Hepatocyte (in vitro differentiated cells): ENCODE measurements around the gene C3orf22. TPM values are rescaled to one million over a fixed set of nuclear protein-coding genes. Genes with fewer than 3 reads are reported as not detected.
"Not testable (repeated sequence)": the region's sequence is repeated elsewhere in the genome, so short reads cannot be mapped to it uniquely, and the experiment has no call there.

Source experiments
- DNase-seq: peaks from one replicate; pipeline ENCODE4 v3.0.0-alpha.2; 2016; ENCODE audit warnings: low spot score
- H2AFZ ChIP-seq: fragments of 200-600 bp; sonication (generic); 2 replicates; pipeline ENCODE4 v1.6.0; 2016; ENCODE audit warnings: antibody characterized with exemption, mild to moderate bottlenecking
- H3K27ac ChIP-seq: fragments of 200-600 bp; sonication (generic); 2 replicates; pipeline ENCODE4 v1.5.1; 2016; ENCODE audit warnings: mild to moderate bottlenecking
- H3K27me3 ChIP-seq: fragments of 200-600 bp; sonication (generic); 2 replicates; pipeline ENCODE4 v1.6.1; 2016
- H3K36me3 ChIP-seq: fragments of 200-600 bp; sonication (generic); replicated peaks from 2 replicates; pipeline ENCODE4 v1.5.1; 2016; ENCODE audit warnings: low read depth; ENCODE audit not compliant: insufficient read depth
- H3K4me1 ChIP-seq: fragments of 200-600 bp; sonication (generic); 2 replicates; pipeline ENCODE4 v1.5.1; 2016; ENCODE audit warnings: mild to moderate bottlenecking, moderate library complexity; ENCODE audit not compliant: insufficient read depth
- H3K4me2 ChIP-seq: fragments of 200-600 bp; sonication (generic); 2 replicates; pipeline ENCODE4 v1.6.0; 2016
- H3K4me3 ChIP-seq: fragments of 200-600 bp; sonication (generic); 2 replicates; pipeline ENCODE4 v1.5.1; 2016; ENCODE audit warnings: mild to moderate bottlenecking
- H3K79me2 ChIP-seq: fragments of 200-600 bp; sonication (generic); 2 replicates; pipeline ENCODE4 v1.6.0; 2017; ENCODE audit warnings: mild to moderate bottlenecking
- H3K9me2 ChIP-seq: fragments of 200-600 bp; sonication (generic); replicated peaks from 2 replicates; pipeline ENCODE4 v1.6.0; 2017; ENCODE audit warnings: mild to moderate bottlenecking; ENCODE audit not compliant: insufficient read depth
- H3K9me3 ChIP-seq: fragments of 200-600 bp; sonication (generic); 2 replicates; pipeline ENCODE4 v1.5.1; 2016; ENCODE audit warnings: low read depth, mild to moderate bottlenecking
- H4K20me1 ChIP-seq: fragments of 200-600 bp; sonication (generic); 2 replicates; pipeline ENCODE4 v1.6.0; 2016; ENCODE audit warnings: mild to moderate bottlenecking; ENCODE audit not compliant: insufficient read depth, poor library complexity, severe bottlenecking
- EZH2 ChIP-seq: fragments of 200-600 bp; sonication (generic); IDR thresholded peaks from 2 replicates; pipeline ENCODE4 v1.6.1; 2016; ENCODE audit warnings: antibody characterized with exemption, mild to moderate bottlenecking, borderline replicate concordance
- EZH2phosphoT487 ChIP-seq: fragments of 200-600 bp; sonication (generic); IDR thresholded peaks from one replicate; pipeline ENCODE4 v1.6.1; 2018; ENCODE audit warnings: antibody characterized with exemption, mild to moderate bottlenecking, low read depth, moderate library complexity; ENCODE audit not compliant: unreplicated experiment, severe bottlenecking
- WGBS: methylation state at CpG from one replicate; pipeline ENCODE4 v1.1.6; 2016; ENCODE audit warnings: low lambda C conversion rate; ENCODE audit errors: missing lambda C conversion rate; 5-methylcytosine and 5-hydroxymethylcytosine counted together
- polyA plus RNA-seq: library from polyadenylated mRNA; unstranded; fragments of >200 nt; fragmentation: Nextera tagmentation; extraction: Ambion mirVana; gene quantifications from 2 replicates; pipeline ENCODE4 v1.2.1, GENCODE V29; 2016
- total RNA-seq: library from RNA; depleted of rRNA; stranded (reverse); fragments of >200 nt; gene quantifications from 2 replicates; pipeline ENCODE4 v1.2.3, GENCODE V29; 2014
- TF ChIP-seq, protein P1 (sequence below): fragments of 200-600 bp; sonication (generic); IDR thresholded peaks from 2 replicates; pipeline ENCODE4 v1.5.1; 2016; ENCODE audit warnings: antibody characterized with exemption, mild to moderate bottlenecking; ENCODE audit not compliant: poor library complexity

The C3orf22 gene
- total and polyA plus RNA-seq, 2 experiments from 2014 or later, result not detected

DNA sequence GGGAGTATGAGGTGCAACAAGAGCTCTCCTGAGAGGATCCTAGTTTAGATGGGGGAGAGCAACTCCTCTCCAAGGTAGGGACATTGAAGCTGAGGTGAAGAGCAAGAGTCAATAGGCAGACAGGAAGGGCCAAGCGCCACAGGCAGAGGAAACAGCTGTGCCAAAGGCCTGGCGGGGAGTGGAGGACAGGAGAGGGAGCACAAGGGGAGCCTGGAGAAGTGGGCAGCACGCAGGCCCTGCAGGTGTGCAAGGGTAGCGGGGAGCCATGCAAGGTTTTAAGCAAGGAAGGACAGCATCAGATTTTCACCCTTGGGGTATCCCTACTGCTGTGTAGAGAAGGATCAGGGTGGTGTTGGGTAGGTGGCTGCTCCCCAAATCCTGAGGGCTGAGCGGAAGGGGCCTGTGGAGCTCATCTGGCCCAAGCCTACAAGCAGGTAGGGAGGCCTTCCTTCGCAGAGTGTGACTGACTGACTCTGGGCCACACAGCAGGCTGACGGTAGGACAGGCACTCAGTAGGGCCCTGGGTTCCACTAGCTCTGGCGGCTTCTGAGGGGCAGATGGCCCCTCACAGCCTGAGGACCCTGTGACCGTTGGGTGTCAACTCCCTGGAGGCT is 21.5 kb downstream of the C3orf22 start:
- Histone ChIP-seq H3K9me3 (no peaks in the 10 kb centered on the region), H2AFZ (no peak overlapping the region)
- DNase-seq, result no peak

DNA sequence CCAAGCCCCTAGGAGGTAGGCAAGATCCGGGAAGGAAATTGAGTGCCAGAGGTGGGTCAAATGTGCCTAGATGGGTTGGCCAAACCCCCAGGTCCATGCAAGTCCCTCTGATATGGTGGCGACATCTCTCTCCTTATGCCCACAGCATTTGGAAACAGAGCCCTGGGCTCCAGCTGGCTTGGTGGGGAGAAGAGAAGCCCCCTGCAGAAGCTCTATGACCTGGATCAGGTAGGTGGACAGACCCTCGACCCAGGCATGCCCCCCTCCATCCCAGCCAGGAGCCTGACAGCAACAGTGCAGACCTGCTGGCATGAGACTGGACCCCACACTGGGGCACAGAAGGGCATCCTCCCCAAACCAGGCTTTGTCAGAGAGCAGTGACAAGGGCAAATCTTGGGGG is 22.6 kb downstream of the C3orf22 start:
- no peak overlapping the region for H3K4me2 ChIP-seq

More for the DNA sequence above, 21.5 kb downstream of the C3orf22 start:
- H3K79me2 ChIP-seq, result peaks cover 9% of the 10 kb centered on the region
- no peaks in the 10 kb centered on the region for H4K20me1 ChIP-seq
- WGBS, result 83% methylated on average over 9 of the region's 9 CpGs
- H3K4me2 ChIP-seq, result no peak overlapping the region
- H3K4me1 ChIP-seq, result no peaks in the 10 kb centered on the region
- no peak for TF ChIP-seq EZH2
- no peak for TF ChIP-seq EZH2phosphoT487
- TF ChIP-seq, protein P1, sequence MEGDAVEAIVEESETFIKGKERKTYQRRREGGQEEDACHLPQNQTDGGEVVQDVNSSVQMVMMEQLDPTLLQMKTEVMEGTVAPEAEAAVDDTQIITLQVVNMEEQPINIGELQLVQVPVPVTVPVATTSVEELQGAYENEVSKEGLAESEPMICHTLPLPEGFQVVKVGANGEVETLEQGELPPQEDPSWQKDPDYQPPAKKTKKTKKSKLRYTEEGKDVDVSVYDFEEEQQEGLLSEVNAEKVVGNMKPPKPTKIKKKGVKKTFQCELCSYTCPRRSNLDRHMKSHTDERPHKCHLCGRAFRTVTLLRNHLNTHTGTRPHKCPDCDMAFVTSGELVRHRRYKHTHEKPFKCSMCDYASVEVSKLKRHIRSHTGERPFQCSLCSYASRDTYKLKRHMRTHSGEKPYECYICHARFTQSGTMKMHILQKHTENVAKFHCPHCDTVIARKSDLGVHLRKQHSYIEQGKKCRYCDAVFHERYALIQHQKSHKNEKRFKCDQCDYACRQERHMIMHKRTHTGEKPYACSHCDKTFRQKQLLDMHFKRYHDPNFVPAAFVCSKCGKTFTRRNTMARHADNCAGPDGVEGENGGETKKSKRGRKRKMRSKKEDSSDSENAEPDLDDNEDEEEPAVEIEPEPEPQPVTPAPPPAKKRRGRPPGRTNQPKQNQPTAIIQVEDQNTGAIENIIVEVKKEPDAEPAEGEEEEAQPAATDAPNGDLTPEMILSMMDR, result no peak
- peaks cover 9% of the 10 kb centered on the region for H3K27me3 ChIP-seq
- no peaks in the 10 kb centered on the region for H3K36me3 ChIP-seq
- H3K9me2 ChIP-seq, result no peaks in the 10 kb centered on the region
- no peak overlapping the region for H3K4me3 ChIP-seq
- H3K27ac ChIP-seq, result no peak overlapping the region

DNA sequence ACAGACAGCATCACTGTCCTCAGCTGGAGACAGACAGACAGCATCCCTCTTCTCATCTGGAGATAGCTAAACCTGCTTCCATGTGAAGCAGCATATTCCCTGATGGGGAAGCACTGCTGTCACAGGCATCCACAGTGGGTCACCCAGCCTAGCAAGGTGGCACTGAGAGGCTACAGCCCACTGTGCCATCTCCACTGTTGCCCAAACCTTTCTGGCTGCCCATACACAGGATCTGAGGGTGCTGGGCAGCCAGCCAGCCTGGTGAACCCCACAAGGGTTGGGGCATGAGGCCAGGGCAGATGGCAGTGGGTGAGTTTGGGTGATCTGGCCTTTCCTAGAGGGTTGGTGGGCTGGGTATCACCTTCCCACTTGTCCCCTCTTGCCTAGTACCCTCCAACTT is 23.1 kb downstream of the C3orf22 start:
- H3K9me2 ChIP-seq, result no peaks in the 10 kb centered on the region
- no peak overlapping the region for H3K4me2 ChIP-seq
- TF ChIP-seq EZH2phosphoT487 (no peak), EZH2 (no peak)
- TF ChIP-seq, protein P1, result no peak
- no peak for DNase-seq
- H4K20me1 ChIP-seq, result no peaks in the 10 kb centered on the region
- H3K36me3 ChIP-seq, result no peaks in the 10 kb centered on the region
- H2AFZ ChIP-seq, result no peak overlapping the region
- peaks cover 2% of the 10 kb centered on the region for H3K4me1 ChIP-seq
- H3K27ac ChIP-seq, result no peak overlapping the region
- H3K9me3 ChIP-seq, result no peaks in the 10 kb centered on the region
- no peak overlapping the region for H3K4me3 ChIP-seq
- H3K79me2 ChIP-seq, result peaks cover 20% of the 10 kb centered on the region
- peaks cover 9% of the 10 kb centered on the region for H3K27me3 ChIP-seq

More for the DNA sequence above, 22.6 kb downstream of the C3orf22 start:
- Histone ChIP-seq H3K9me3 (no peaks in the 10 kb centered on the region), H2AFZ (no peak overlapping the region), H3K4me1 (no peaks in the 10 kb centered on the region), H3K36me3 (no peaks in the 10 kb centered on the region), H3K27me3 (peaks cover 9% of the 10 kb centered on the region), H3K79me2 (peaks cover 18% of the 10 kb centered on the region), H3K27ac (no peak overlapping the region), H4K20me1 (no peaks in the 10 kb centered on the region), H3K9me2 (no peaks in the 10 kb centered on the region), H3K4me3 (no peak overlapping the region)
- no peak for DNase-seq
- TF ChIP-seq EZH2phosphoT487, result no peak
- TF ChIP-seq, protein P1, result no peak
- TF ChIP-seq EZH2, result no peak
- WGBS, result 91% methylated on average over 3 of the region's 3 CpGs

DNA sequence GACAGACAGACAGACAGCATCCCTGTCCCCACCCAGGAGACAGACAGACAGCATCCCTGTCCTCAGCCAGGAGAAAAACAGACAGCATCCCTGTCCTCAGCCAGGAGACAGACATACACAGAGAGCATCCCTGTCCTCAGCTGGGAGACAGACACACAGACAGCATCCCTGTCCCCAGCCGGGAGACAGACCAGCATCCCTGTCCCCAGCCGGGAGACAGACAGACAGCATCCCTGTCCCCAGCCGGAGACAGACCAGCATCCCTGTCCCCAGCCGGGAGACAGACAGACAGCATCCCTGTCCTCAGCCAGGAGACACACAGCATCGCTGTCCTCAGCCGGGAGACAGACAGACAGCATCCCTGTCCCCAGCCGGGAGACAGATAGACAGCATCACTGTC is 24.0 kb downstream of the C3orf22 start:
- H3K9me2 ChIP-seq, H2AFZ ChIP-seq, H3K9me3 ChIP-seq, DNase-seq, H4K20me1 ChIP-seq, H3K4me2 ChIP-seq, H3K4me3 ChIP-seq, H3K27me3 ChIP-seq, H3K27ac ChIP-seq, H3K36me3 ChIP-seq: not testable (repeated sequence)
- Histone ChIP-seq H3K4me1 (peaks cover 11% of the 10 kb centered on the region), H3K79me2 (peaks cover 20% of the 10 kb centered on the region)
- 85% methylated on average over 5 of the region's 7 CpGs for WGBS
